ENCODE data around the gene PPP1R16B. TPM values are rescaled to one million over a fixed set of nuclear protein-coding genes. Genes with fewer than 3 reads are reported as not detected.

Gene PPP1R16B
- total and polyA plus RNA-seq, 10 of the 15 experiments (the other 5 are each of a cell fraction or from before 2014, with no cell fraction given), result 13.4 to 90.2 (median 66.7) TPM

- TF ChIP-seq, protein P1, sequence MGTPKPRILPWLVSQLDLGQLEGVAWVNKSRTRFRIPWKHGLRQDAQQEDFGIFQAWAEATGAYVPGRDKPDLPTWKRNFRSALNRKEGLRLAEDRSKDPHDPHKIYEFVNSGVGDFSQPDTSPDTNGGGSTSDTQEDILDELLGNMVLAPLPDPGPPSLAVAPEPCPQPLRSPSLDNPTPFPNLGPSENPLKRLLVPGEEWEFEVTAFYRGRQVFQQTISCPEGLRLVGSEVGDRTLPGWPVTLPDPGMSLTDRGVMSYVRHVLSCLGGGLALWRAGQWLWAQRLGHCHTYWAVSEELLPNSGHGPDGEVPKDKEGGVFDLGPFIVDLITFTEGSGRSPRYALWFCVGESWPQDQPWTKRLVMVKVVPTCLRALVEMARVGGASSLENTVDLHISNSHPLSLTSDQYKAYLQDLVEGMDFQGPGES (IDR thresholded peaks at IDR 0.05), result peak; percentile 74; the same call in 1 of the 2 replicates
- TF ChIP-seq ATF7 (IDR thresholded peaks at IDR 0.05; ENCODE audit: low read depth) (no peak), NFYA (IDR thresholded peaks at IDR 0.05; ENCODE audit: borderline replicate concordance, low read depth, low read length) (no peak), PBX3 (IDR thresholded peaks at IDR 0.05; ENCODE audit: insufficient replicate concordance, low read depth, low read length) (no peak), FOXK2 (IDR thresholded peaks at IDR 0.05) (peak; percentile 8; the same call in 1 of the 2 replicates), NRF1 (conservative IDR thresholded peaks at IDR 0.05; ENCODE audit: low read depth, low read length) (no peak), JUNB (IDR thresholded peaks at IDR 0.05) (no peak), ZBTB40 (IDR thresholded peaks at IDR 0.05; ENCODE audit: borderline replicate concordance) (no peak), ASH2L (IDR thresholded peaks at IDR 0.05; ENCODE audit: borderline replicate concordance, low read depth) (peak; percentile 99; the same call in 1 of the 2 replicates), ZNF217 (IDR thresholded peaks at IDR 0.05) (no peak), NFXL1 (IDR thresholded peaks at IDR 0.05; ENCODE audit: borderline replicate concordance) (no peak), ESRRA (IDR thresholded peaks at IDR 0.05; ENCODE audit: low read length) (0 out of 2 replicates have a peak, but pooled peaks have one; percentile 18), WRNIP1 (IDR thresholded peaks at IDR 0.05; ENCODE audit: borderline replicate concordance, low read depth, low read length) (no peak), SMC3 (IDR thresholded peaks at IDR 0.05; ENCODE audit: borderline replicate concordance, low read length) (peak; percentile 19; the same call in 1 of the 2 replicates), STAT3 (IDR thresholded peaks at IDR 0.05; ENCODE audit: low read depth, low read length) (no peak)
- TF ChIP-seq, protein P2, sequence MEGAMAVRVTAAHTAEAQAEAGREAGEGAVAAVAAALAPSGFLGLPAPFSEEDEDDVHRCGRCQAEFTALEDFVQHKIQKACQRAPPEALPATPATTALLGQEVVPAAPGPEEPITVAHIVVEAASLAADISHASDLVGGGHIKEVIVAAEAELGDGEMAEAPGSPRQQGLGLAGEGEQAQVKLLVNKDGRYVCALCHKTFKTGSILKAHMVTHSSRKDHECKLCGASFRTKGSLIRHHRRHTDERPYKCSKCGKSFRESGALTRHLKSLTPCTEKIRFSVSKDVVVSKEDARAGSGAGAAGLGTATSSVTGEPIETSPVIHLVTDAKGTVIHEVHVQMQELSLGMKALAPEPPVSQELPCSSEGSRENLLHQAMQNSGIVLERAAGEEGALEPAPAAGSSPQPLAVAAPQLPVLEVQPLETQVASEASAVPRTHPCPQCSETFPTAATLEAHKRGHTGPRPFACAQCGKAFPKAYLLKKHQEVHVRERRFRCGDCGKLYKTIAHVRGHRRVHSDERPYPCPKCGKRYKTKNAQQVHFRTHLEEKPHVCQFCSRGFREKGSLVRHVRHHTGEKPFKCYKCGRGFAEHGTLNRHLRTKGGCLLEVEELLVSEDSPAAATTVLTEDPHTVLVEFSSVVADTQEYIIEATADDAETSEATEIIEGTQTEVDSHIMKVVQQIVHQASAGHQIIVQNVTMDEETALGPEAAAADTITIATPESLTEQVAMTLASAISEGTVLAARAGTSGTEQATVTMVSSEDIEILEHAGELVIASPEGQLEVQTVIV (IDR thresholded peaks at IDR 0.05; ENCODE audit: borderline replicate concordance, partially characterized antibody), result peak; percentile 36
- TF ChIP-seq, protein P3, sequence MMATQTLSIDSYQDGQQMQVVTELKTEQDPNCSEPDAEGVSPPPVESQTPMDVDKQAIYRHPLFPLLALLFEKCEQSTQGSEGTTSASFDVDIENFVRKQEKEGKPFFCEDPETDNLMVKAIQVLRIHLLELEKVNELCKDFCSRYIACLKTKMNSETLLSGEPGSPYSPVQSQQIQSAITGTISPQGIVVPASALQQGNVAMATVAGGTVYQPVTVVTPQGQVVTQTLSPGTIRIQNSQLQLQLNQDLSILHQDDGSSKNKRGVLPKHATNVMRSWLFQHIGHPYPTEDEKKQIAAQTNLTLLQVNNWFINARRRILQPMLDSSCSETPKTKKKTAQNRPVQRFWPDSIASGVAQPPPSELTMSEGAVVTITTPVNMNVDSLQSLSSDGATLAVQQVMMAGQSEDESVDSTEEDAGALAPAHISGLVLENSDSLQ (IDR thresholded peaks at IDR 0.05), result peak; percentile 57
Measured at GRCh38 chr20:38962044-38962927, 156.8 kb downstream of the PPP1R16B start, which contains the start of gene DHX35 (continued).

All from GM12878 (cell line).